Bronchial epithelial cell (primary cell): ENCODE data around the gene EIF4G2. TPM values are rescaled to one million over a fixed set of nuclear protein-coding genes. Genes with fewer than 3 reads are reported as not detected.
"Not testable (repeated sequence)": the region's sequence is repeated elsewhere in the genome, so short reads cannot be mapped to it uniquely, and the experiment has no call there.

ENCODE experiments used
- DNase-seq: peaks from one replicate; pipeline ENCODE4 v3.0.0-alpha.2; 2010; ENCODE audit warnings: low read depth
- FAIRE-seq: peaks from 2 replicates; lab custom pipeline; 2011; peaks lifted over from hg19 to GRCh38; lab: Jason Lieb, UNC
- H3K27me3 ChIP-seq: 2 replicates; pipeline ENCODE4 v1.5.1; 2011; ENCODE audit warnings: low read length; ENCODE audit not compliant: control insufficient read depth, insufficient read depth
- H3K36me3 ChIP-seq: 2 replicates; pipeline ENCODE4 v1.5.1; 2011; ENCODE audit warnings: low read length; ENCODE audit not compliant: control insufficient read depth, insufficient read depth
- H3K4me3 ChIP-seq: 2 replicates; pipeline ENCODE4 v1.5.1; 2011; ENCODE audit warnings: mild to moderate bottlenecking, low read depth, low read length, control low read depth
- CTCF ChIP-seq: IDR thresholded peaks from 2 replicates; pipeline ENCODE4 v1.5.1; 2011; ENCODE audit warnings: mild to moderate bottlenecking, moderate library complexity, low read length, control low read depth, inconsistent platforms; ENCODE audit not compliant: insufficient read depth, severe bottlenecking
- total RNA-seq: library from RNA; depleted of rRNA; stranded (reverse); fragments of >200 nt; gene quantifications from 2 replicates; pipeline ENCODE4 v1.2.1, GENCODE V29; 2014

EIF4G2 gene
- total RNA-seq, 1 donor from 2014 or later = 384 TPM

- Histone ChIP-seq H3K27me3 (no peaks in the 10 kb centered on the region), H3K36me3 (no peaks in the 10 kb centered on the region), H3K4me3 (no peak overlapping the region)
- DNase-seq (no peak), FAIRE-seq (no peak)
- TF ChIP-seq CTCF = no peak
Measured at GRCh38 chr11:10838881-10839280, 30.2 kb upstream of the EIF4G2 start.

GRCh38 chr11:10838083-10838482 is 29.4 kb upstream of the EIF4G2 start:
- Histone ChIP-seq H3K4me3 (no peak overlapping the region), H3K27me3 (no peaks in the 10 kb centered on the region), H3K36me3 (no peaks in the 10 kb centered on the region)
- DNase-seq (no peak), FAIRE-seq (peak; percentile 90)
- TF ChIP-seq CTCF = no peak

GRCh38 chr11:10836884-10837283 is 28.2 kb upstream of the EIF4G2 start:
- H3K4me3 ChIP-seq, DNase-seq, H3K27me3 ChIP-seq, FAIRE-seq, H3K36me3 ChIP-seq: not testable (repeated sequence)

GRCh38 chr11:10829139-10829538 is 20.4 kb upstream of the EIF4G2 start:
- no peaks in the 10 kb centered on the region for H3K27me3 ChIP-seq
- DNase-seq = no peak
- TF ChIP-seq CTCF = no peak
- H3K36me3 ChIP-seq = no peaks in the 10 kb centered on the region
- no peak overlapping the region for H3K4me3 ChIP-seq
- FAIRE-seq = no peak

- DNase-seq (no peak), FAIRE-seq (no peak)
- Histone ChIP-seq H3K4me3 (no peak overlapping the region), H3K36me3 (no peaks in the 10 kb centered on the region), H3K27me3 (no peaks in the 10 kb centered on the region)
- TF ChIP-seq CTCF = no peak
Measured at GRCh38 chr11:10828402-10828801, 19.7 kb upstream of the EIF4G2 start.

GRCh38 chr11:10824888-10825287 is 16.2 kb upstream of the EIF4G2 start:
- Histone ChIP-seq H3K4me3 (no peak overlapping the region), H3K27me3 (no peaks in the 10 kb centered on the region), H3K36me3 (no peaks in the 10 kb centered on the region)
- FAIRE-seq (no peak), DNase-seq (no peak)
- no peak for TF ChIP-seq CTCF
